Activated T-helper 1 cell treated with Interleukin-2 at 50 U/mL for 16 hours (primary cell): Measurements from ENCODE around the gene ENOX1.

Experiments
- DNase-seq: peaks from one replicate; pipeline ENCODE4 v3.0.0-alpha.2; 2020; ENCODE audit warnings: low read depth

Gene ENOX1

DNA sequence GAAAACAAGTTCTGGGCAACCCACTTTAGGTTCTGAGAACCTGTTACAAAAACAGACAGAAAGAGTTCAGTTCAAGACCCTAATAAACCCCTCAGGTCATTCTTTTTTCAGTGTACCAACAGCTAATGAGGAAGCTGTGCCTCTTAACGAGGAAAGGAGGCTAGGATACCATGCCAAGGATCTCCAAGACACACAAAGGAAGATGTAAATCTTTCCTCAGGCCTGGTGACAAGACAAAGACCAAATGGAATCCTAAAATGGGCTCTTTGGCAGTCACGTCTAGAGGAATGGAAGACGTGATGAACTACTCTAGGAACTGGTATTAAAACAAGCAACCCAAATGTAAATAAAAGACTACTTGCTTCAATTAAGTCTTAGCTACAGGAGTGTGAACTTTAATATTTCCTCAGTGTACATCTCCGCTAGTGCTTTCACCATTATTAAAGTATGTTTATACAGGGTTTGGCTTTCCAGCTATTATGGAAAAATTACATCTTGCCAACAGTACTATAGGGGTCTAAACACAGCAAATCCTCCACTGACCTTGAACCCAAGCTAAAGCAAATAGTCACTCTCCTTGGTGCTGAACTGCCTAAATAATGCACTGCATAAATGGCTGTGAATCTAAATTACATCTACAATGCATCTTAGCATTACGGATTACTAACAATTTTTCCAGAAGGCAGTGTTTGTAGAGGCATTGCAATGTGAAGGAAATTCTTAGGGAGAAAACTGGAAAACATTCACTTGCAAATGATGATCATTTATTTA is 42.3 kb downstream of the ENOX1 start:
- DNase-seq = no peak

DNA sequence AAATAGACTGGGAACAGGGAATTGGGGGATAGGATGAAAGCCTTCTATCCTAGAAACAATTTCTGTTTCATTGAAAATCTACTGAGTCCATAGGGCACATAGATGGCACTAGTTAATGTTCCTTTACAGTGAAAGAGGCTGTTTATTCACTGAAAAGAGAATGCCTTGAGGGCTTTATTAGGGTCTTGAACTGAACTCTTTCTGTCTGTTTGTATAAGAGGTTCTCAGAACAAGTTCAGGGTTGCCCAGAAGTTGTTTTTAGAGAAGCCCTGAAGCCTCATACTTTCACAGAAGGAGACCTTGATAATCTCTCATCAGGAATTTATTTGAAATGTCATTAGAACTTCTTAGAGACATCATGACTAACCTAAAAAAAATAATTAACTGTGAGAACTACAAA is 43.9 kb downstream of the ENOX1 start:
- DNase-seq = no peak

DNA sequence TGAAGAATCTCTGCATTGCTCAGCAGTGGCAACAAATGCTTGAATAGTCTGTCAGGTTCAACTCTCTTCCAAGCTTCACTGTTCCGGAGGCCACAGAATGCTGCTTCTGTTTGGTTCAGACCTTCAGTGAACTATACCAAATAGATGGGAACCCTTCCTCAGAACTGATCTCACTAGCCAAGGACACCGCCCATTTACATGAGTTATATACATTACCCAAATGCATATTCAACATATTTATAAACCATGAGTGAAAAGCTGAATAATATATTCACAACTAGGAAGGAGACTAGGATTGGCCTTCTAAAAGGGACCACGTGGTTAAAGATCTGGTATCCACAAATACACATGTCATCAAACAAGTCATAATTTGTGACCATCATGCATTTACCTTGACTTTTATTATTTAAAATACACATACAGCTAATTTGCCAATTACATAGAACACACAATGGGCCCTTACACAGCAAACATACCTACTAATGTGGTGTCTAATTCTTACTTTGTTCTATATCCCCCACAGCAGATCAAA is 49.3 kb downstream of the ENOX1 start:
- DNase-seq = no peak

DNA sequence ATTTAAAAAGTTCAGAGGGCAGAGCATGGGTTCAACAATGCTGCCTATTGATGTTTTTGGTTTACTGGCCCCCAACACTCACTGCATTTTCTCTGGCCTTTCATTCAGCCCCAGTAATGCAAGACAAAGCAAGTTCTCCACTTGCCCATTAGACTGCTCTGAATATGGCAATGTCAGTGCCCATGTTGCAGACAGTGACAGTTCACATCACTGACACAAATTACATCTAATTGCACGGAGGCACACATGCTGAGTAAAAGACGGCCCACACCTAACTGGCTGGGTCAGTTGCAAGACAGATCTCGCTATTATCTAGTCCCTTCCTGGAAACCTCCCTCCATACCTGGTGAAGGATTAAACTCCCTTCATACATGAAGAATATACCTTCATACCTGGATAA is 54.0 kb downstream of the ENOX1 start:
- no peak for DNase-seq

DNA sequence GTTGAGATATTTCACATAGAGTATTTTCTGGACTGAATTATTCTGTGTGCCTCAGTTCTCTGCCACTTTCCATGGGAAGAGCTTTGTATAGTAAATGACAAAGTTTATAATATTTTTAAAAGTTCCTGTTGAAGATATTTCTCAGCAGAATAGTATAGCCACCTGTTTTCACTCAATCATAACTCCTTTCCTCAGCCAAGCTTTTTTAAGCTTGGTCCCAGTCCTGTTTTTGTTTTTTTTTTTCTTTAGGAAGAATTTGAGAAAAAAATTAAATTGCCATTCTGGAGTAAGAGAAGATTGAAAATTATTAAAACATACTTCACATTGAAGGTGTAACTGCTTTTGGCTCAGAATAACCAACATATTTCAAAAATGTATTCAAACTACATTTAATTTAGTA is 55.5 kb downstream of the ENOX1 start:
- no peak for DNase-seq

DNA sequence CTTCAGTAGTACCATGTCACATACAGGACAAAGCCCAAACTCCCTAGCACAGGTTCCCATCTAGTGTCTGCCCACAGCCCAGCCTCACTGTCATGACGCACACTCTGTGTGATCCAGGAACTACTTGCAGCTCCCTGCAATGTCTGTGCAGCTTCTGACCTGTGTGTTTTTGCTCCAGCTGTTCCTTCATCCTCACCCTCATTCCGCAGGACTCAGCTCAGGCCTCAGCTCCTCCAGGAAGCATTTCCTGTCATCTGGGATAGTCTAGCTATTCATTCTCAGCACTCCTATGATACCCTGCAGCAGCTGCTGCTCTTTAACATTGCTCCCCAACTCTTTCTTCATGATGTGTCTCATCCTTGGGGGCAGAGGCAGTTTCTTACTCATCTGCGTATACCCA is 56.1 kb downstream of the ENOX1 start:
- DNase-seq = no peak

DNA sequence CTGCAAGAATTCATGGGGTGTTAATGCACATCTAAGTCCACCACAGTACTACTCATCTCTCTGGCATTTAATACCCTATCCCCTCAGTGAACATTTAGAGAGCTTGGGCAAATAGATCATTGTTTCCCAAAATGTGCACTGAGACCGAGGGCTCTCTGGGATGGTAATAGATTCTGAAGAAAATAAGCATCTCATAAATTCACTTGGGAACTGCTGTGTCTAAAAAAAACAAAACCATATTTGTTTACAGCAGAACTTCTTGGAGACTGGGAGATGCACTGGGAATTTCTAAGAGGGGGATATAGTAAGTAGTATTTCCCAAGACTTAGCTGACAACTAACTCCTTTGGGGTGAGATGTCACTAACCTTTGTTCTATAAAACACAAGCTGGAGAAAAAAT is 58.4 kb downstream of the ENOX1 start:
- DNase-seq = no peak

DNA sequence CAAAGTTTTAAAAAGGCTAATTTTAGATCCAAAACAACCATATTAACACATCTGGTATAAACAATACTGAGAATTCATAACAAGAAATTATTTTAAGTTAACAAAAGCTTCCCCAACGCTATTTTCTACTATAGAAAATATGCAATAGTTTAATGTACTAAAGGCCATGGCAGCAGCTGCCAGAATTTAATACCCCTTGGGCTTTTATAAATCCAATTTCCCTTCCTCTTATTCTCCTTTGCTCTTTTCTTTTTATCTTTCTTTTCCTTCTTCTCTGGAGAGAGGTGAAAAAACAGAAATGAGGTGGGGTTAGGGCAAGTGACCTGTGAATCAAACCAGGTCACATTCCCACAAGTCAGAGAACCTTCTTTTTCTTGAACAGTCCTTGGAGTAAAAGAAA is 58.9 kb downstream of the ENOX1 start:
- no peak for DNase-seq

DNA sequence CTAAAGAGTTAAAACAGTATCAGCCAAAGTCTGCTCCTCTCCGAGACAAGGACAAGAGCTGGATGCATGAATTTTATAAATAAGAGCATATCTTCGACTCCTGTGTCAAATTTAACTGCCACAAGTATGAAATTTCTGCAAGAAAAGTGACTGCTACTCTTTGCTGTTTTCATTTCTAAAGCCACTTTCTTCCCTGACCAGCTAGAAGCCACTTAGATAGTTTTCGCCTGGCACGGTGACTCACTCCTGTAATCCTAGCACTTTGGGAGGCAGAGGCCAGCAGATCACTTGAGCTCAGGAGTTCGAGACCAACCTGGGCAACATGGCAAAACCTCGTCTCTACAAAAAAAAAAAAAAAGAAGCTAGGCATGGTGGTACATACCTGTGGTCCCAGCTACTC is 61.3 kb downstream of the ENOX1 start:
- DNase-seq = no peak

DNA sequence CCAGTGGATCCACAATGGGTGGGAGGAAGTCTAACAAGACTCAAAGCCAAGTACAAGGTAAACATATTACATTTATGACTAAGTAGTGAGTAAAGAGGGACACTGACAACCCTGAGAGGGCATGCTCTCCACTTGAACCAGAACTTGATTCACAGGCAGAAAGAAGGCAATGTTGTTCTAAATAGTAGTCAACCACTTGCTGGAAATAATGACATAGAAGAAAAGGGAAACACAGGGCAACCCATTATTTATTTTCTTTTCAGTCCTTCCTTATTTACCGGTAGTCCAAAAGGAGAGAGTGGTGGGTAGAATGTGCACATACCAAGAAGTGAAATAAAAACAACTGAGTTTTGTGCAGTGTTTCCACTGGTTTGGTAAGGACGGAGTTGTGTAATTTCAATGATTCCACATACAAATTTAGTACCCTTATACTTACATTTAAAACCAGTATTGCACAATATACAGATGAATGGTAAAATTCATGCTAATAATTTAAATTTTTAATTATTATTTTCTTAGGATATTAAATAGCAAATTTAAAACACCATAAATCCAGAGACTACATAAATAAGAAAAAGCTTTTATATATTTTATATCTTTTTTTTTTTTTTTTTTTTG is 65.9 kb downstream of the ENOX1 start:
- no peak for DNase-seq

DNA sequence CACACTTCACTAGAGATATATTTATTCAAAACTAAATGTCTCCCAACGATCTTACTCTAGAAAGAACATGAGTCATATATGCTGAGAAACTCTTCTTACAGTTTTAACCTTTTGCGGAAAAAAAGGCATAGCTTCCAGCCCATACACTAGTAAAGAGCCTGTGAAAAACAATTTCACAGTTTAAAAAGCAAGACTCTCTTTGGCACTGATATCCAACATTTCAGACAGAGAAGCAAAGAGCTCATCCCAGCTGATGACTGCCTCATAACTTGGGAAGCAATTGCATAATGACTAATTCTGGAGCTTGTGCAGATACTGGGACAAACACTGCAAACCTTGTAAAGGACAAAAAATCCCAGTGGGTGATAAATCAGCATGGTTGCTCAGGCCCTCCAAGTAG is 88.0 kb downstream of the ENOX1 start:
- no peak for DNase-seq

DNA sequence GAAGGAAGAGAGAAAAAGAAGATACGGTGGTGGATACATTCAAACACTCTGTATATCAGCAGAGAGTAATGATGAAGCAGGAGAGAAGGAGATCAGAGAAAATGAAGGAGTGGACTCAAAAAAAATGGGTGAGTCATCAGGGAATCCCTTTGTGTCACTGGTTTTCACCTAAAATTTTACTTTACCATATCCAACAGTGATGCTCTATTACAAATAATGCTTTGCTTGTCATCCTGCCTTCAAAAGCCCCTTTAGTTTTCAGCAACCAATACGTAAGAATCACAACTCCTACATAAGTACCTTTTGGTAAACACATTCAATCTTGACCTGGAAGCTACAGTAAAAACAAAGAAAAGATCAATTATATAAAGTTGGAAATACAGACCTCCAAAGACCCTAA is 88.8 kb downstream of the ENOX1 start:
- DNase-seq = no peak

DNA sequence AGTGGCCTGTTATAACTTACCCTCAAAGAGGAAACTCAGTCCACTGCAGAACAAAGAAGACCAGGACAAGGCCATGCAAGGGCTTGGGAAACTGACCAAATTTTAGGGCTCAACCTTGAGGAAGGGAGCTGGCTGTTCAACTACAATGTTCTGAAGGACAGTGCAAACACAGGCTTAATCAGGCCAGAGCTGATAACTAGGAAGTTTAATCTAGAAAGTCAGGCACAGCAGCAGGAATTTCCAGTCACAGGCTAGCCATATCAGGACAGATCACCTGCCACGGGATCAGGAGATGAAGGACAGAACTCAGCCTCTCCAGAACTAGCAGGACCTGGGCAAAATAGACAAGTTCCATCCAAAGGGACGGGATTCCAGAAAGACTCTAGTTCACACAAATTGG is 89.4 kb downstream of the ENOX1 start:
- DNase-seq = no peak

DNA sequence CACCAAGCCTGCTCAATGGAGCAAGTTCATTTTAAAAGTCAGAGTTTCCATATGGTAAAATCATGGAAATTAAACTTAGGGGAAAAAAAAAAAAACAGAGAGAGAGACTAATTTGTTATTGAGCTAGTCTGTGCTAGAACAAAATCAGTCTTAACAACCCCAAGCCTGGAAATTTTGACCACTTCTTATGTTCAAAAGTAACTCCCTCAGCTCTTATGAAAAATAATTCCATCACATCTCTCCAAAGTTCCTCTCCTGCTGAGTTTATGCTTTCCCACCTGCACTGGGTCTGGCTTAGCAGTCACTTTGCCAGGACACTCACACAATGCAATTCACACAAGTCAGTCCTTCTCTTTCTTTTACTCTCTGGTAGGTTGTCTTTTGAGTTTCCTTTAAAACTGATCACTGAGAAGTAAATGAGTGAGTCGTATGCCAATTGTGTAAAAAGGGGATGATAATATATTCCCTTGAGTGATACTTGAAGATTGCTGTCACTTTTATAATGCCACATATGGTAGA is 92.6 kb downstream of the ENOX1 start:
- DNase-seq = no peak

DNA sequence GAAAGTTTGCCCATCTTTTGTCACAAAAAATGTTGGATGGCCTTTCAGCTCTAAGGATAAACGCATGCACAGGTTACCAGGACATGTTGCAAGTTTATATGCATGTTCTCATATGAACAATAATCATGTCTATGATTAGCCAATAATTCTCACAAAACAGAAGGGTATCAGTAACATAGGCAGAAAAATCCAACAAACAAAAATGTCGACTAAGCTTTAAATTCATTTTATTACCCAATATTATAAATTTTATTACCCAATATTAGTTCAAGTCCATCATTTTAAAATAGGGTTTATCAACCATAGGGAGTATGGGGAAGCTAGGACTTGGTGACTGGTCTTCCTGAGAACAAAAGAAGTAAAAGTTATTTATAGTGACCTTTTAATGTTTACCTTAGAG is 93.1 kb downstream of the ENOX1 start:
- no peak for DNase-seq

DNA sequence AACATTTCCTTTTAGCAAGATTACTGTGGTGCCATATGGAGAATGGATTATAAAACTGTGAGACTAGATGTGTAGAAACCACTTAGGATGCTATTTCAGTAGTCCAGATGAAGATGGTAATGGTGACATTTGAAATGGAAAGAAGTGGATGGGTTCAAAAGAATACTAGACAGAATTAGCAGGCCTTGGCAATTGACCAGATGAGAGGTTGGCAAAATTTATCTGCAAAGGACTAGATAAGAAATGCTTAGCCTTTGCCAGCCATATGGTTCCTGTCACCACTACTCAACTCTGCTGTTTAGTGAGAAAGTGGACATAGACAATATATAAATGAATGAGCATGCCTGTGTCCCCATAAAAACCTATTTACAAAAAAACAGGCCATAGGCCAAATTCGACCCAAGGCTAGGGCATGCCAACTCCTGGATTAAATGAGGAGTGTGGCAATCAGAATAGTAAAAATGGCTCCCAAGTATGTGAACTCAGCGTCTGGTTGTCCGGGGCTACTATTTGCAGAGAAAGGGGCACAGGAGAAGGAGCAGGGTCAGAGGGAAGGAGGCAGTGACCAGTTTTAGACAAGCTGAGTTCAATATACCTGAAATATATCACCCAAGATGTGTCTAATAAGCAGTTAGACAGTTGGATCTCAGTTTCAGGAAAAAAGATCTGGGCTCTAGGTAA is 98.4 kb downstream of the ENOX1 start:
- no peak for DNase-seq

DNA sequence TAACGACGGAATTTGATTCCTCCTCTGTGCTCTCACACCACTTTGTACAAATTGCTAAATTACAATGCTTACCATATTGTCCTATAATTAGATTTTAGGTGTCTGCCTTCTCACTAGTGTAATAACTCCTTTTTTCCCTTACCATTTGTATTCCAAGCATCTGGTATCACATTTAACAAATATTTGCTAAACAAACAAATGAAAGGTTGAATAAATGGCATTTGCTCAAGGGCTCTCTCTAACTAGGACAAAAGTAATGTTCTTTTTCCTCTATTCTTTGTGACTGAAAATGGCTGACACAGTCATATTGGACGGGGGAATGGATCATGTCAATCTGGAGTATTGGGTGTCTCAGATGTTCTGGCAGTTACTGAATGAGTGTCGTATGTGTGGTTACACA is 99.7 kb downstream of the ENOX1 start:
- no peak for DNase-seq

DNA sequence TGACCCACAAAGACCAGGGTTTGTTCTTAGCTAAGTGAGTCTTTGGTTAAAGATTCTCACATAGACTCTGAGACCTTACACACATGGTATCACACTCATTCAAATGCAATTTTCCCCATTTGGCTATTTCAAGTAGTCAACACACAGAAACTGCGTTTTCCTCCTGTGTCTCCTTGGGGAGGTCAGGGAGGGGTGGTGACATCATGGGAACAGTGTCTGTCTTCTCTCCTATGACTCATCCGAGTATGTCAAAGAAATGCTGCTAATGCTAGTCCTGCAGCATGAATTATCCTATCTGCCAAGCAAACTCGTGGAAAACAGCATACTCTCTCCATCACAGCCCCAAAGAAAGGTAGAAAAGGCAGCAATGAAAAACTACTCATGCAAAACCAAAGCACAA is 100.2 kb downstream of the ENOX1 start:
- no peak for DNase-seq

DNA sequence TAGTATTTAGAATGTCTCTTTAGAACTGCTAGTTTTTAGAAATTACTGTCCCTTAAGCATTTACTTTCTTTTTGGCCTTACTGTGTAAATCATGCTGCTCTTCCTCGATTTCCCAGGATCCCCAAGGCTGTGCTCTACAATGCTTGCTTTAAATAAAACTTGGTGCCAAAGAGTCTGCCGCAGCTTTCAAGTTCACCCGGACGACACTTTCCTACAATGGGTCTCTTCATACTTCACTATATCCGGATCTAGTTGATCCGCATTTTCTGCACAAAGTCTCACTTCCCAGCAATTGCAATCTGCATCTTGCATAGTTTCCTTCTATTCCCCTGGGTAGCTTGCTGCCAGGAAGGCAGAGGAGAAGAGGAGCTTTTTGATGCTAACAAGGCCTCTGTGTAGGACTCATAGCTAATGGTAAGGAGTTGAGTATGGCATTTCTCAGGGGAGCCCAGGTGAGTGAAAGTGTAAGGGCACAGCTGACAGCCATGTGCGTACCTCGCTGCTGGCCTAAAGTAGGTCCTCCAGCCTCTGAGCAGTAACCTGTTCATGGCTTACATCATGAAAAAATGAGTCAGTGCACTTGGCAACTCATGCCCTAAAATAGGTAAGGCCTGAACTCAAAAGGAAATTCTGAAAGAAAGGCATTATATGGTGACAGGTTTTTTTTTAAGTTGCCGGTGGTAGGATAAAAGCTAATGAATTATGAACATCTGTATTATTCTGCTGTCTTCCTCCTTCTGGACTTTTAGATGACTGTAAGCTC is 101.6 kb downstream of the ENOX1 start:
- no peak for DNase-seq

DNA sequence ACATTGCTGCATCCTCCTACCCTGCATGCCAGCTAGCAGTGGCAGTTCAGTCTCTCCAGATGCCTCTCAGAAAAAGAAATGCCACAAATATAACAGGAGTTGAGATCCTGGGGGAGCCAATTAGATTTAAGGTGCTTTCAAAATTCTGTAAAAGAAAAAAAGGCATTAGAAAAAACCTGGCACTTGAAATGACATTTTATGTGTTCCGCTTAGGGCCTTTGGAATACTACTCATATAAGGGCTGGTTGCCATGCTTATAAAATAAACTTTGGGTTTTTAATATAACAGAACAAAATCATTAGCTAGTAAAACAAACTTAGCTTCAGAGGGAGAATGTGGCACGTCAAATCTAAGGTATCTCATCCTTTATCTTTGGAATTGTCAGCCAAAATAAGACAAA is 104.1 kb downstream of the ENOX1 start:
- no peak for DNase-seq

DNA sequence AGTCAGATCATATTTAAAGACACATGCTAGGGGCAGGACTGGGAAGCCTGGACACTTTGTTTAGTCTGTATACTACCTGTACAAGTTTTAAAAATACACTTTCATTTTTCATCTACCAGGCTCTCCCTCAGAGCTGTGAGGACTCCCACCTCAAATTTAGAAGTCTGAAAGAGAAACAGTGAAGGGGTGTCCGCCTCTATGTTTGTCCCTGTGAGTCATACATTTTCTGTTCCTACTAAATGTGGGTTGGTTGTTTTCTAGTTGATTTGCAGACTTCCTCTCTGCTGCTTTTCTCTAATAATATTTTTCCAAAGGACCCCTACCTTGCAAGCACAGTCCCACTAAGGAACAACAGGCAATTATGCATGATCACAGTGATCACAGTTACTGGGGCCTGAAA is 110.5 kb downstream of the ENOX1 start:
- no peak for DNase-seq

DNA sequence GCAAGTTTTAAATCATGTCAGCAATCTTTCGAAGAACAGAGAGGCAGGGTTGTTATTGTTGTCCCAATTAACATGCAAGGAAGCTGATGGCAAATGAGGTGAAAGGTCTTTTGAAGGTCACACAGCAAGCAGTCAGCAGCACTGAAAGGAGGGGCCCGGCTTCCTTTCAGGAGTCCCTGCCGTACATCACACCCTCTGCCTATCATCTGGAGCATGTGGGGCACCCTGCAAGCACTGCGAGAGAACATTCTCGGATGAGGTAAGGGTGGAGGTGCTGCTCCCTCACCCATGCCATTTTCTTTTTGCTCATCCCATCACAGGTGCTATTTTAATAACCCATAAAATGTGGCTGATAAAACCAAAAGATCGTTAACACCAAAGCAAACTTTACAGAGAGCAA is 111.2 kb downstream of the ENOX1 start:
- DNase-seq = no peak
